ENCODE measurements around the gene NDUFB10.

NDUFB10 gene

DNA sequence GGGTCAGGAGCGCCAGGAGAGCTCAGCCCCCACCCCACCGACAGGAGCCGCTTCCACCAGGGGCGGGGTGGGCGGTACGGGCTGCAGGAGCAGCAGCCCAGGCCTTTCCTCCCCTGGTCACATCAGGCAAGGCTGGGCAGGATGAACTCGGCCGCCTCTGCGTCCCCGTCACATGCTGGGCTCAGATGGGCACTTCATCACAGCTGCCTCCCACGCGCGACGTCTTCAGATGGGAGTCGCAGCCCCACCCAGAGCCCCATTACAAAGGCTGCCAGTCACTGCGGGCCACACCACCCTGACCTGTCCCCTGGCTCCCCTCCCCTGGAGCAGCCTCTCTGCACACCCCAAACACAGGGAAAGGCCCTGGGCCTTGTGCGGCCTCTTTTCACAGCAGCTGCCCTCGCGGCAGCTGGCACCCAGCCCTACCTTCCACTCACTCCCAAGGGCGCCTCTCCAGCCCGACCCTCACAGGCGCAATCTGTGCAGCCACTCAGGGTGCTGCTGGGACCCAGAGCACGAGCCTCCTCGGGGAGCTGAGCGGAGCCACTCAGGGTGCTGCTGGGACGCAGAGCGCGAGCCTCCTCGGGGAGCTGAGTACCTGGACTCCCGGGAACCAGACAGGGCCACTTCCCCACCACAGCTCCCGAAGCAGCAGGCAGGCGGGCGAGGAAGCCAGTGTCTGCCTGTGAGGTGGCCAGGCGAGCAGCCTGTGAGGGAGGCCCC, 45.6 kb downstream of the NDUFB10 start:
- peak; percentile 70 for DNase-seq

DNA sequence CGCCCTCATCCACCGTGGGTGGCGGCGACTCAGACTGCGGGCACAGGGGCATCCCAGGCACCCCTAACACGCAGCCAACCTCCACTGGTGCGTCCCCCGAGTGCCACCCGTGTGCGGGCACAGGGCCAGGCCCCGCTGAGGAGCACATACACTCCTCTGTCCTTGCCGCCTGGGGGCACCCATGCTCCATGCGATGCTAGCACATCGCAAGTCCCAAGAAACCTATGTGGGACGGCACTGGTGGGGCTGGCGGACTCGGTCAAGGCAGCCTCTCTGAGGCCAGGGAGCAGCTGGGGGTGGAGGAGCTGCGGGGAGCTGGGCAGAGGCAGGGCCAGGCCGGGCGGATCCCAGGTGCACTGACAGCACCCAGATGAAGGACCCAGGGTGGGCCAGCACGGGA, 46.3 kb downstream of the NDUFB10 start:
- peak; percentile 70 for DNase-seq

DNA sequence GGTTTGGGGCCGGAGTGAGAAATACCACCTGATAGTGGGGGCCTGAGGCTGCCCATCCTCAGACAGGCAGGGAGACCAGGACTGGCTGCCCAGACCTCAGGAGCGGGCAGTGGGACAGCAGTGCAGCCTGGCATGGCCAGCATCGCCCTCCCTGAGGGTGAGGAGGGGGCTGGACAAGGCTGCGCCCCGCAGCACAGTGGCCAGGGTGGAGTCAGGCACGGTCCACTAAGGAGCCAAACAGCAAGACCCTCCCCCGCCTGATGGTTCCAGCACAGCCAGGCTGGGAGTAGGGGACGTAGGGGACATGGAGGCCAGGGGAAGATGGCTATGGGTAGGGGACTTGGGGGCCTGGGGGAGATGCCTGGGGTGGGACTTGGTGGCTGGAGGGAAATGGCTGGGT, 47.0 kb downstream of the NDUFB10 start:
- DNase-seq = no peak

DNA sequence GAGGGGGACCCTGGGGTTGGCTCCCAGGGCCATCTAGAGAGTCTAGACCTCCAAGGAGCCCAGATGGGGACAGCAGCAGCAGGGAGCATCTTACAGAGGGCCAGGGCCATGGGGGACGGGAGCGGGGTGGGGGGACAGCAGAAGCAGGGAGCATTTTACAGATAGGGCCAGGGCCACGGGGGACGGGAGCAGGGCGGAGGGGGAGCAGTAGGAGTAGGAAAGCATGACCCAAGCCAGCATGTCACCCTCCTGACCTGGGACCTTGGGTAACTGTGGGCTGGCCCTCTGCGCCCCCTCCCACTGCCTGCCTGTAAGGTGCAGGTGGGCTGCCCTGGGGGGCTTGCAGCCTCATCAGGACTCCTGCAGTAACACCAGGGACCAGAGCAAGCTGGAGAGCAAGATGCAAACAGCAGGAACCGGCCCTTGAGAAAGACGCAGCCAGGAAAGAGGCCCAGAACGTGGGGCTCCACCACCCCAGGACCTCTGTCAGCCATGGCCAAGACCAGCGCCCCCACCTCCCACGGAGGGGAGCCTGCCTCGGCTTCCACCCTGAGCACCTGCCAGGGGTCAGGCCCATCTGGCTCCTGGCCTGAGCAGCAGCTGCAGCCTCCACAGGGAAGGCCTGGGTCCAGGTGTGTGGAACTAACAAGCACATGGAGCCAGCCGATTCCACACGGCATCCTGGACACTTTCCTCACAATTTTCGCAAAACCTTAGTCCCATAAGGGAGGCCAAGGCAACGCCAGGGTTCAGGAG, 47.9 kb downstream of the NDUFB10 start:
- DNase-seq = no peak

DNA sequence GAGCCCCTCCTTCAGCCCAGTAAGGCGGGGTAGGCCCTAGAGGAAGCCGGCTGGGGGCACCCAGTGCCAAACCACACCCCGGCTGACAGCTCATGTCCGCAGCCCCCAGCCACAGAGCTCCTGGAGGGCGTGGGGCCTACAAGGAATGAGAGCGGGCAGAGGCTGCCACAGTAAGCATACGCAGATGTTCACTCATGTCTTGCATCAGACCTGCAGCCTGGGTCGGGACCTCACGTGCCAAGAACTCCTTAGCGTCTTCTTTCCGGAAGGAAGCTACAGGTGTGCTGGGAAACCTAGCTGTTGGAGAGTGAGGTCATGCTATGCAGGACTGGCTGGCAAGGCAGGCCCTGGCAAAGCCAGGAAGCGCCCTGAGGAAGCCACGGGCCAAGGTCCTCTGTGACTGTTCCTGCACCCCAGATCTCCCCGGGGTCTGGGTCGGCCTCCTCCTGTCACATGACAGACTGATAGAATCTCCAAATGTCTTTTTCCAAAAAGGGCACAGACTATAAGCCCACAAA, 48.7 kb downstream of the NDUFB10 start:
- DNase-seq = no peak

DNA sequence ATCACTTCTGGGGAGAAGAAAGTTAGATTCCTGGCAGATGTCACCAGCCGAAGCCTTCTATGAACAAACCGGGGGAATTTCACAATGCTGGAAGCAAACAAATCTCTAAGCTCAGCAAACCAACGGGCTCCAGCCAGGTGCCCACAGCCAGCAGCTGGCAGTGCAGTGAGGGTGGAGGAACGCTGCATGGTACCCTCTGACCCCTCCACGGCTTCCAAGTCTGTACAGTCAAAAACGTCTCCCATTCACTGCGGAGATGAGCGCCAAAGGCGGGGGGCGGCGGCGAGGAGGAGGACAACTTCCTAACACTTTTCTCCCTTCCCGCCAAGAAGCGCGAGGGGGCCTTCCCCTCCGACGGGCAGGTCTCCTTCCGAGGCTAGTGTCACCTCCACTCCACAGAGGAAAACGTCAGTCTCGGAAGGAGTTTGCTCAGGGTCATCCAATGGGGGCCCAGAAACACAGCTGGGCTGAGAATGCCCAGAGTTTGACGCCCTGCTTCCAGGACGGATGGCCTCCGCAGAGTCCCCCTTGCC, 49.4 kb downstream of the NDUFB10 start:
- peak; percentile 32 for DNase-seq

DNA sequence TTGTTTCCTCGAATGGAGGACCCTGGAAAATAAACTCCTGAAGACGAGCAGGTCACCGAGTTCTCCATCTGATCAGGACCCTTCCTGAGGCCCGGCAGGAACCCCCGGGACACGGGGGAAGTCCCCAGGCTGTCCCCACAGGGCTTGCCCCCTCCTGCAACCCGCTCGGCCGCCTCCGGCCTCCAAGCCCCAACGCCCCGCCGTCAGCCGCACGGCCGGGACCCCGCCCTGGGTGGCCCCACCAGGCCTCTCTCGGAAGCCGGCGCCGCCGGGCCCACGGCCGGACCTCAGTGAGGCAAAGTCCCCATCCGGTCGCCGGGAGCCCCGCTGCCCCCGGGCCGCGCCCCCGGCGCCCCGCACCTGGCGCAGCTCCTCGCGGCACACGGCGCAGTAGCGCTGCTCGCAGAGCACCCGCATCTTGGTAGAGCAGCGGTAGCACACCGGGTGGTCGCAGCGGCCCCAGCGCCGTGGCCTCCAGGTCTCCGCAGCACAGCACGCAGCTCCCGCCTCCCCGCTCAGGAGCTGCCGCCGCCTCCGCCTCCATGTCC, 49.9 kb downstream of the NDUFB10 start:
- DNase-seq = no peak

DNA sequence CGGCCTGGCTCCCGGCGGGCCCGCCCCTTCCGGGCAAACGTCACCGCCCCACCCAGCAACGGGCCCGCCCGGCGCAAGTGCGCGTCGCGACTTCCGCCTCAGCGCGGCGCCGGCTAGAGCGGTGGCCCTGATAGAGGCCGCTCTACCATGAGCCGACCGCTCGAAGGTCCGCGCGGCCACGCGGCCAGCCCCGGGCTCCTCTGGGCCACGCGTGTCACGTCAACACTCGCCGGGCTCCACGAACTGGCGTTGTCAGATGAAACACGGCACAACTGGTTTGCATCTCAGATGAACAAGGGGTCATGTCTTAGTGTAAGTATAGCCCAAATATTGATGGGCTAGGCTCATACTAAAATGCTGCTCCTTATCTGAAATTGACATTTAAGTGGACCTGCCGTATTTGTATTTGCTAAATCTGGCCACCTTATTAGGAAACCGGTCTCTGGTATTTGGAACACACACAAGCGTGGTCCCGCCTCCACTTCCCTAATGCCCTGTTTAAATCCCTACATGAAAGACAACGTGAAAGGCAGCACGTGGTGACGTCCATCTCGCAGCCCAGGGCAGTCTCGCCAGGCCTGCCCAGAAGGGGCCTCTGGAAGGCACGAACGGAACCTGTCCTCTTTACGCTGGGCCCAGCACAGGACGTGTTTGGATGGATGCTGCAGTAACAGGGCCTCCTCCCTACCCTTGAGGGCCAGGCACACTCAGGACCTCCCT, 50.6 kb downstream of the NDUFB10 start, which contains the start of gene ZNF598:
Gene ZNF598, minus strand, starts transcription at position 31 of the 720 bp plus-strand sequence.
- peak; percentile 91 for DNase-seq

Data from inflammatory macrophage treated with lipopolysaccharide for 4 hours (primary cell).